NCI-H446 (cell line): Measurements from ENCODE around the gene PTGES3L.
A peak's percentile ranks its signal among the peaks of the same experiment; 100 is the strongest.
"Not testable (repeated sequence)": the region's sequence is repeated elsewhere in the genome, so short reads cannot be mapped to it uniquely, and the experiment has no call there.

Experiments used
- DNase-seq, 2 experiments: peaks; one replicate each; lab custom pipeline; 2025; lab: John Stamatoyannopoulos, UW

The PTGES3L gene

DNA sequence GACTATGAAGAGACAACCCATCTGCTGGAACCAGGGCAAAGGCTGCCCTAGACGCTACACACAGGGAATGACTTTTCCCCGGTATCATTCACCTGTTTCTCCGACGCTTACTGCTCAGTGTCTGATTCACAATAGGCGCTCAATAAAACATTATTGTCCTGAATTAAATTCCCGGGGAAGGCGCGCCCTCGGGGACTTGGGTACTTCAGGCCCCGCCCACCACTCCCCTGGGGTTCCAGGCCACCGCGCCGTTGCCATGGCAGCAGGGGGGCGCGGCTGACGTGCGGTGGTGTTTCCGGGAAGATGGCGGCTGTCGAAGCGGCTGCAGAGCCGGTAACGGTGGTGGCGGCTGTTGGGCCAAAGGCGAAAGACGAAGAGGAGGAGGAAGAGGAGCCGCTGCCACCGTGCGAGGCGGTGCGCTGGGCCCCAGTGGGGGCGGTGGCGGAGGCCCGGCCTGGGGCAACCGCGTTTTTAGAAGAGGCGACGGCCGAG is 440 bp upstream of the PTGES3L start, which contains the start of gene RUNDC1:
TSS of gene RUNDC1 (plus strand) at position 292 of the 492 bp plus-strand sequence. CDS start at position 304, 12 bp downstream.
- peak; percentile 71 to 86 for DNase-seq

- DNase-seq = not testable (repeated sequence)
These were observed 4.2 kb downstream of the PTGES3L start for GRCh38 chr17:42975701-42976100.

GRCh38 chr17:42975265-42975664 is 4.6 kb downstream of the PTGES3L start:
- DNase-seq = no peak

DNA sequence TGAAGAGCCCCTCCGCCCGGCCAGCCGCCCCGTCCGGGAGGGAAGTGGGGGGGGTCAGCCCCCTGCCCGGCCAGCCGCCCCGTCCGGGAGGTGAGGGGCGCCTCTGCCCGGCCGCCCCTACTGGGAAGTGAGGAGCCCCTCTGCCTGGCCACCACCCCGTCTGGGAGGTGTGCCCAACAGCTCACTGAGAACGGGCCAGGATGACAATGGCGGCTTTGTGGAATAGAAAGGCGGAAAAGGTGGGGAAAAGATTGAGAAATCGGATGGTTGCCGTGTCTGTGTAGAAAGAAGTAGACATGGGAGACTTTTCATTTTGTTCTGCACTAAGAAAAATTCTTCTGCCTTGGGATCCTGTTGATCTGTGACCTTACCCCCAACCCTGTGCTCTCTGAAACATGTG is 6.6 kb downstream of the PTGES3L start:
- not testable (repeated sequence) for DNase-seq

GRCh38 chr17:42971589-42971988 is 8.3 kb downstream of the PTGES3L start:
- no peak for DNase-seq

GRCh38 chr17:42969001-42969581 is 10.8 kb downstream of the PTGES3L start:
- DNase-seq = no peak

DNA sequence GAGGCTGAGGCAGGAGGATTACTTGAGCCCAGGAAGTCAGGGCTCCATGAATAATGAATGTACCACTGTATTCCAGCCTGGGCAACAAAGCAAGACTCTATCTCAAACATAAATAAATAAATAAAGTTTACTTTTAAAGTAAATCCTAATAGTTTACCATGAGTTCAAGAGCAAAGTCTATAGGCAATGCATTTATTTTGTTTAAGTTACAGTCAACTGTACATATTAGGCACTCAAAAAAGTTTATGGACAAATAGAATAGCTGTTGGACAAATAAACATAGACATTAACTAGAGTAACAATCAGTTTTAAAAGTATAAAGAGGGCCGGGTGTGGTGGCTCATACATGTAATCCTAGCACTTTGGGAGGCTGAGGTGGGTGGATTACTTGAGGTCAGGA is 12.0 kb downstream of the PTGES3L start:
- DNase-seq = no peak

GRCh38 chr17:42964161-42964932 is 15.5 kb downstream of the PTGES3L start, which contains the start of gene AARSD1:
TSS of gene AARSD1 (minus strand) at chr17:42964454. CDS start at chr17:42964440, 14 bp downstream.
- DNase-seq = peak; percentile 78 to 90

- DNase-seq = no peak
These were observed 26.2 kb downstream of the PTGES3L start for GRCh38 chr17:42953669-42954068.

- DNase-seq = no peak
These were observed 29.7 kb downstream of the PTGES3L start for GRCh38 chr17:42950044-42950783.

DNA sequence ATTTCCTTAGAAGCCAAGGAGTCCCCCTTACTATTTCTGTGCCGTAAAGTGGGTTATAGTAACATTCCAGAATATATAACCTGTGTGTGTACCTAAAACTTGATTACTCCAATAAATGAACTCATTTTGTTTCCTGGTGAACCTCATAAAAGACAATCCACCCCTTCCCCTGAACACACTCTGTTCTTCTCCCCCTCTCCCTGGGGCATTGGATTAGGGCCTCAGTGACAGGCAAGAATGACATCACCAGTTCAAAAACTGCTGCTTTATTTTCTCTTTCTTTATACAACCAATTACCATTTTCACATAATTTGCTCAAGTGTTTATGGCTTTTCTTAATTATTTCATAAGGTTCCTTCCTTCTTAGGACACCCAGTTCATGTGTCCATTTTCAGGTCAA is 33.1 kb downstream of the PTGES3L start:
- DNase-seq = no peak

GRCh38 chr17:42944211-42944610 is 35.7 kb downstream of the PTGES3L start:
- no peak for DNase-seq

DNA sequence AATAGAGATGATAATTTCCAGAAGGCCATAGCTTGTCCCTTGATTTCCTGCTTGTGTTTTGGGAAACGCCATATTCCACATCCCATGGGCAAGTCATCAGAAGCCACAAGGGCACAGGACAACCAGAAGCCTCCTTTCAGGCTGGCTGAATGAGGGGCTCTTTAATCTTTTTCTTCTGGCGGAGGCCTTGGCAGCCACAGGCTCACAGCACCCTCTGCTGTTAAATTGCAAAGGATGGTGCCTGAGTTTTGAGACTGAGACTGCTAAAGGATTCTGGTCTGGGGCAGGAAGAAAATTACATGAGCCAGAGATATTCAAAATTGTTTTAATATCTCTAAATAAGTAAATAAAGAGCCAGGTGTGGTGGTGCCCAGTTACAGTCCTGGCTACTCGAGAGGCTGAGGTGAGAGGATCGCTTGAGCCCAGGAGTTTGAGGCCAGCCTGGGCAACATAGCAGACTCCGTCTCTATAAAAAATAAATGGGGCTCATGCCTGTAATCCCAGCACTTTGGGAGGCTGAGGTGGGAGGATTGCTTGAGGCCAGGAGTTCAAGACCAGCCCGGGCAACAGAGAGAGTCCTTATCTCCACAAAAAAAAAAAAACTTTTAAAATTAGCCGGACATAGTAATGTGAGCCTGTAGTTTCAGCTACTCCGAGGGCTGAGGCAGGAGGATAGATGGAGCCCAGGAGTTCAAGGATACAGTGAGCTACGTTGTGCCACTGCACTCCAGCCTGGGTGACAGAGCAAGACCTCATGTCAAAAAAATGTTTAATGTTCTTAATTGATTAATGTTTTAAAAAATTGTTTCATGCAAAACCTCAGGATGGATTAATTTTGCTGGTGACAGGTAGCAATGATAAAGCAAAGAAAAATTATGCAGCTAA is 41.9 kb downstream of the PTGES3L start:
- DNase-seq = peak; percentile 27 to 65

- DNase-seq = no peak
These were observed 50.4 kb downstream of the PTGES3L start for GRCh38 chr17:42929497-42929844.

DNA sequence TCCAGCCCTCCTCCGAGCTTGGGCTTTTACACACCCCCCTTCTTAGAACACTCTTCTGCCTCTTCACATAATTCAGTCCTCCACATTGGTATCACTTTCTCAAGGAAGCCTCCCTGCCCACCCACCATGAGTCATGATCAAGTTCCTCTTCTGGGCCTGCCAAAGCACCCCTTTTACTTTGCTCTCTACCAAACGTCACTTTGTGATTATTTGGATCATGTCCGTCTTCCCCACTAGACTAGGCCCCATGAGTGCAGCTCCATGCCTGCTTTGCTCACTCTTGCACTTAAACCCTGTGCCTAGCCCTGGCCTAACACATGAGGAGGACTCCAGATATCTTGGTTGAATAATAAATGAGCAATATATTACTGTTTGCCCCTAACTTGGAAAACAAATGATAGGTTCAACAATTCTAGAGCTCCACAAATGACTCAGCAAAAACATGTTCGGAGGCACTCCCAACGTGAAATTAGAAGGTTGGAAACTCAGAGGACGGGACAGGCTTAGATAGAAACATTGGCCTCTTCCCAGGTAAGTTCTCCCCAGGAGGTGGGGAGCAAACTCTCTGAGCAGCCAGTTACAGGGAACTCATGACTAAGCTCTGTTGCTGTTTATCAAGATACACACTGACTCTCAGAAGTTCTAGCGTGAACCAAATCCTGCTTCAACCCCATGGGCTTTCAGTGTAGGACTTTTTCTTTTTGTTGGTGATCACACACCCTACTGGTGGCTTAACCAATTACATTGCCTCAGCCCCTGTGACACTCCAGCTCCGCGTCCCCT is 51.0 kb downstream of the PTGES3L start:
- peak in 1 of 2 experiments; percentile 54 for DNase-seq

- no peak for DNase-seq
These were observed 55.0 kb downstream of the PTGES3L start for GRCh38 chr17:42924891-42925290.

GRCh38 chr17:42923472-42923871 is 56.4 kb downstream of the PTGES3L start:
- not testable (repeated sequence) for DNase-seq

DNA sequence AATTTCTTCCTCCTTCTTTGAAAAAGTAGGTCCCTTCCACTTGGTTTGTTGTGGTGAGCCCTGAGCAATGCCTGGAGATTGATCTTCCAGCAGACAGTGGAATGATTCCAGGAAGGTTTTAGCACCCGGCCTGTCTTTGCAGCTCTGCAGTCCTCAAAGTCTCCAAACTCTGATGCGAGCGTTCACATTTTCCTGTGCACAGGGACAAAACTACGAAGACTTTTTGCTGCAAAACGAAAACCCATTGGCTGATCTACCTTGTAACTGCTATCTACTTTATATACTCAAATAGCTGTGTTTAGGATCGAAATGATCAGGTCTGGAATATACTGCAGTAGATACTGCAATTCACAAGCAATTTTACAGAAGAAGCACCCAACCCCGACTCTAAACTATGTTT is 57.6 kb downstream of the PTGES3L start:
- DNase-seq = no peak

- no peak for DNase-seq
These were observed 59.0 kb downstream of the PTGES3L start for GRCh38 chr17:42920922-42921321.

- no peak for DNase-seq
These were observed 59.6 kb downstream of the PTGES3L start for GRCh38 chr17:42920106-42920900.
